Immature natural killer cell (primary cell): ENCODE data around the gene TLE4. TPM values are rescaled to one million over a fixed set of nuclear protein-coding genes. Genes with fewer than 3 reads are reported as not detected.
A peak's percentile ranks its signal among the peaks of the same experiment; 100 is the strongest.

Experiments used
- DNase-seq, 3 donors: peaks; one replicate each; pipeline ENCODE4 v3.0.0; 2022; ENCODE audit warnings: mixed read lengths in 1 of 3
- H3K27ac Mint-ChIP-seq, 6 donors: one replicate each; pipeline ENCODE4 v1.8.0; 2020; ENCODE audit warnings: mixed read lengths in 6 of 6, mild to moderate bottlenecking in 5 of 6, inconsistent platforms in 4 of 6, moderate library complexity in 3 of 6
- H3K27me3 Mint-ChIP-seq, 3 donors: one replicate each; pipeline ENCODE4 v1.8.0; 2020 to 2021; ENCODE audit warnings: low read depth in 3 of 3, mild to moderate bottlenecking in 3 of 3, mixed read lengths in 3 of 3, moderate library complexity in 3 of 3, inconsistent platforms in 1 of 3
- H3K36me3 Mint-ChIP-seq, 3 donors: one replicate each; pipeline ENCODE4 v1.8.0; 2020; ENCODE audit warnings: mixed read lengths in 3 of 3, inconsistent platforms in 2 of 3, mild to moderate bottlenecking in 2 of 3
- H3K4me1 Mint-ChIP-seq, 2 donors: one replicate each; pipeline ENCODE4 v1.8.0; 2020; ENCODE audit warnings: inconsistent platforms in 2 of 2, mild to moderate bottlenecking in 2 of 2, mixed read lengths in 2 of 2, moderate library complexity in 1 of 2
- H3K4me3 Mint-ChIP-seq, 5 donors: one replicate each; pipeline ENCODE4 v1.8.0; 2020; ENCODE audit warnings: mild to moderate bottlenecking in 5 of 5, mixed read lengths in 5 of 5, inconsistent platforms in 3 of 5, moderate library complexity in 3 of 5
- H3K9me3 Mint-ChIP-seq, 6 donors: one replicate each; pipeline ENCODE4 v1.8.0; 2020; ENCODE audit warnings: mild to moderate bottlenecking in 6 of 6, mixed read lengths in 6 of 6, inconsistent platforms in 4 of 6, moderate library complexity in 3 of 6
- polyA plus RNA-seq, 3 donors: library from polyadenylated mRNA; unstranded; fragments of 300-500 nt; fragmentation: Illumina TruSeq; gene quantifications; one replicate each; pipeline ENCODE4 v1.2.3, GENCODE V29; 2021

Gene TLE4
- polyA plus RNA-seq, 3 donors from 2014 or later: 38.0 to 41.4 (median 38.1) TPM

DNA sequence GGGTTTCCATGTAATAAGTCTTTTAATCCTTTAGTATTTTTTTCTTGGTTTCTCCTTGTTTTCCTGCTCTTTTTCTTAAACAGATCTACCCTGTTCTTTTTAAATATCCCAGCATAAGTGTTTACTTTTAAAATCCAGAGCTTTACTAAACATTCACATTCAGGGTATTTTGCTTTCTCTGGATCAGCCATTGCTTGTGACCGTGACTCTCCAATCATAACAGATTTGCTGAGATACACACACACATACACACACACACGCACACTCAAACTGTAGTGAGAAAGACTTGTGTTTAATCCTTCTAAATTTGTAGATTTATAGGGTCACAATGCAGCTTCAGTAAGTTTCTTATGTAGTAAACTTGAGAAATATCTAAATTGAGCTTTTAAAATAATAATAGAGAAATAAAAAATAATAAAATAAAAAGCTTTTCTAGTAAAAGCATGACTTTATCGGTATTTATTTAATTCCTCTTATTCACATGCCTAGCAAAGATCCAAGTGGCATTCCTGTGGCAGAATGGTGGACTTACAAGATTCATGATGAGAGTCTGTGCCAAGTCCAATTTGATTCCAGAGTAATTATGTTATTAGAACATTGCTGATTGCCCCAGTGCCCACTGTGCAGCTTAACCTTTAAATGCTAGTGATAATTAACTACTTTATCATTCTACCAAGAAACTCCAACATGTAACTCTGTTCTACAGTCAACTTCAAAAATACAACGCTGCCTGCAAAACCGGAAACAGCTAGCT is 129.0 kb downstream of the TLE4 start:
- peaks cover 55 to 81% of the 10 kb centered on the region in 2 donors for H3K4me1 Mint-ChIP-seq
- H3K27ac Mint-ChIP-seq: peak overlapping the region in 2 of 6 donors; percentile 36 to 49
- no peak for DNase-seq
- H3K36me3 Mint-ChIP-seq: peaks cover 11 to 23% (median 18%) of the 10 kb centered on the region in 3 donors
- peaks cover 0 to 4% (median 3%) of the 10 kb centered on the region in 3 donors for H3K27me3 Mint-ChIP-seq
- no peak overlapping the region for H3K4me3 Mint-ChIP-seq
- H3K9me3 Mint-ChIP-seq: peaks cover 0 to 2% (median 0%) of the 10 kb centered on the region in 6 donors

DNA sequence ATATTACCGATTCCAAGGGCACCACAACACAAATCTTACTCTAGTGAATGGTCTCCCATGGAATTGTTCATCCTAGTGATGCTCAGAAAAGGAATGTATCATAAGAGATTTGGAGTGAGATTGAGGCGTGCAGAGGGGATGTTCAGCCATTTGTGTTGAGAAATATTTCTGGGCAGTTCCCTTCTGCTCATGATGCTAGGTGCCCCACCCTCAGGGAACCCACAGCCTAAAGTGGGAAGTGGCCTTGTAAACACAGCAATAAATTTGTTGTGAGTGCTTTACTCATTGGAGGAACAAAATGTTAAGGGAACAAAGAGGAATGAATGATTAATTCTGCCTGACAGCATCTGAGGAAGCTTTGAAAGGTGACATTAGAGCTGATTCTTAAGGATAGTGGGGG is 129.9 kb downstream of the TLE4 start:
- Mint-ChIP-seq H3K27ac (peak overlapping the region in 1 of 6 donors; percentile 29), H3K27me3 (peaks cover 0 to 3% (median 3%) of the 10 kb centered on the region in 3 donors), H3K4me3 (peak overlapping the region in 1 of 5 donors; percentile 41), H3K9me3 (peaks cover 0 to 2% (median 0%) of the 10 kb centered on the region in 6 donors), H3K36me3 (peaks cover 14 to 32% (median 19%) of the 10 kb centered on the region in 3 donors), H3K4me1 (peaks cover 56 to 81% of the 10 kb centered on the region in 2 donors)
- no peak for DNase-seq

DNA sequence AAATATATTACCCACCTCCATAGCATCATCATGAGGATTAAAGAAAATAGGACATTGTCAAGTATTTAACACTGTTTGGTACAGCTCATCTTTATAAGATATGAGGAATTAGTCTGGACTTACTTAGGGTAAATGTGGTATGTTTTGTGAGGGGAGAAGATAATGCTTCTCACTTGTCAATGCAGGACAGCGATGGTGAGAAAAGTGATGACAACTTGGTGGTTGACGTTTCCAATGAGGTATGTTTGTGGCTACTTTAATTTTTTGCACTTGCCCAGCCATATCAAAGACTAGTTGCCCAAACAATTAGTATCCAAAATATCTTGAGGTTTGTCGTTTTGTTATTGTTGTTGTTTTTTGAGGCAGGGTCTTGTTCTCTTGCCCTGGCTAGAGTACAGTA is 133.9 kb downstream of the TLE4 start:
- peak overlapping the region in 5 of 6 donors; percentile 0 to 72 (median 7) for H3K27ac Mint-ChIP-seq
- no peaks in the 10 kb centered on the region for H3K9me3 Mint-ChIP-seq
- peaks cover 0 to 3% (median 0%) of the 10 kb centered on the region in 3 donors for H3K27me3 Mint-ChIP-seq
- peaks cover 49 to 79% of the 10 kb centered on the region in 2 donors for H3K4me1 Mint-ChIP-seq
- DNase-seq: peak in 2 of 3 donors; percentile 22 to 24
- peak overlapping the region in 2 of 5 donors; percentile 4 to 14 for H3K4me3 Mint-ChIP-seq
- H3K36me3 Mint-ChIP-seq: peaks cover 29 to 60% (median 30%) of the 10 kb centered on the region in 3 donors

DNA sequence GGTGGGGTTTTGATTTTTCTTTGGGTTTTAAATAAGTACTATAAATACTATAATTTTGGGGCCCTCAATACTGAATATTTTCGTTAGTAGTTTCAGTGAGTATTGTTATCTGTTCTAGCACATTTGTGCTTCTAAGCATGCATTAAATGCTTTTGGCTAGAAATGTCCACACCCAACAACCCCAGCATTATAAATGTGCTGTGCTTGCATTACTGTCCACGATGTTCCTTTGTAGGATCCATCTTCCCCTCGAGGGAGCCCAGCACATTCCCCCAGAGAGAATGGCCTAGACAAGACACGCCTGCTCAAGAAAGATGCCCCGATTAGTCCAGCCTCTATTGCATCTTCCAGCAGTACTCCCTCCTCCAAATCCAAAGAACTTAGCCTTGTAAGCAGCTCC is 134.7 kb downstream of the TLE4 start:
- Mint-ChIP-seq H3K27ac (peak overlapping the region in 2 of 6 donors; percentile 18 to 22), H3K36me3 (peaks cover 33 to 64% (median 34%) of the 10 kb centered on the region in 3 donors), H3K4me3 (peak overlapping the region in 3 of 5 donors; percentile 17 to 49 (median 38)), H3K4me1 (peaks cover 48 to 79% of the 10 kb centered on the region in 2 donors), H3K9me3 (no peaks in the 10 kb centered on the region), H3K27me3 (peaks cover 0 to 3% (median 0%) of the 10 kb centered on the region in 3 donors)
- no peak for DNase-seq

DNA sequence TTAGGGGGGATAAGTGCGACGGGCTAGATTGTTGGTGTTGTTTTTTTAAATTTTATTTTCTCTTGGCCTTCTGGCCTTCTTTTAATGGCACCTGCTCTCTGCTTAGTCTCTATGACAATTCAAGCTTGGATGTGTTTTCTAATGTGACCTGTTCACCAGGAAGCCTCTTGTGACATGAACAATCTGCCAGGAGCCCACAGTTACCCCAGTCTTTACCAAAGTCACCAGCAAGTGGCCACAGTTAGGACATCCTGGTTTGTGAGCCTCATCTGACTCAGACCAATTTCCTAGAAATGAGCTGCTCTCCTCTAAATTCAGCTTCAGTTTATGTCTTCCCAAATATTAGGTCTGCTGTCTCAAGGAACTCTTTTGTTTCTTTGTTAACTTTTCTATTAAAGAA is 135.8 kb downstream of the TLE4 start:
- DNase-seq: no peak
- Mint-ChIP-seq H3K36me3 (peaks cover 28 to 64% (median 34%) of the 10 kb centered on the region in 3 donors), H3K27me3 (no peaks in the 10 kb centered on the region), H3K4me3 (no peak overlapping the region), H3K27ac (peak overlapping the region in 2 of 6 donors; percentile 29 to 31), H3K9me3 (no peaks in the 10 kb centered on the region), H3K4me1 (peaks cover 48 to 77% of the 10 kb centered on the region in 2 donors)

DNA sequence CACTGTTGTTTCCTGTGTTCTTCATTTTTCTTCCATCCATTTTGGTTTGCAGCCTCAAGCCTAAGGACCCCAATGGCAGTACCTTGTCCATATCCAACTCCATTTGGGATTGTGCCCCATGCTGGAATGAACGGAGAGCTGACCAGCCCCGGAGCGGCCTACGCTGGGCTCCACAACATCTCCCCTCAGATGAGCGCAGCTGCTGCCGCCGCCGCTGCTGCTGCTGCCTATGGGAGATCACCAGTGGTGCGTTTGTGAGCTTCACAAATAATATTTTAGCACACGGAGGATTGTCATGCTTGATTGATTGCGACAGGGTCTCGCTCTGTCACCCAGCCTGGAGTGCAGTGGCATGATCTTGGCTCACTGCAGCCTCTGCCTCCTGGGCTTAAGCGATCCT is 136.8 kb downstream of the TLE4 start:
- peaks cover 32 to 69% (median 38%) of the 10 kb centered on the region in 3 donors for H3K36me3 Mint-ChIP-seq

DNA sequence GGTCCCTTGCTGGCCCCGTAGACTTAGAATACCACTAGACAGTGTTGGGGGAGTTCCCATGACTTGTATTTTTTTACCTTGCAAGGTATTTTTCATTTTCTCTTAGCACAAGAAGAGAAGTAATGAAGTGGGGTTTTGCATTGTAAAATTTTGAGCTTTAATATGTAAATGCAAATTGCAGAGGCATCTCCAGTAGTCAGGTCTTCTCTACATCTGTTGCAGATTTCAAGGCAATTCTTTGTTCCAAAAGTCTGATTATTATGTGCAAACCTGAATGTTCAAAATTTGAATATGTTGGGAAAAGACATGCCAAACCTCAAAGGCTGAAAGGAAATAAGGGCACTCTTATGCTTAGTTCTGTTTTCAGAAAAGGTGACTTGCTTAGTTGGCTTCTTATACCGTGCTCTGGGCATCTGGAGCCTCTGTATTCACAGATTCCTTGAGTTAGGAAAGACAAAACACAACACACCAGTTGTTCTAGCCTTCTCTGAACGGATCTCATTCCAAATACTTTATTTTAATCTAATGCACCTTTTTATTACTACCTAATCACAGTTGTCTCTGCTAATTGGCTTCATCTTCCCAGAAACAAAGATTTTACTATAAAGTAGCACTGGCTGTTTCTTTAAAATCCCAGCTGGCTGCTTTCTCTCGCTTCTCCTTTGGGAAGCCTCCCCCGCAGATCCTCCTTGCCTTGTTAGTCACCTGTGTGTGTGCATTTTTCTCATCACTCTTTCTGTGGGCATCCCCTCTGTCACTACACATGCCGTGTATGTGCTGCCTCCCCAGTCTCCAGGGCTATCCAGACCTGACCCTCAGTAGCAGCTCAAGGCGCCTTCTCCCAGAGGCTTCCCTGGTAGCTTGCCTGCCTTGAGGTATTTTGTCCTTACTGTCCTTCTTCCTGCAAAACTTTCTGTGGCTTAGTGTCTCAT is 138.2 kb downstream of the TLE4 start:
- DNase-seq: no peak
- H3K27ac Mint-ChIP-seq: peak overlapping the region in 1 of 6 donors; percentile 50
- peaks cover 46 to 54% of the 10 kb centered on the region in 2 donors for H3K4me1 Mint-ChIP-seq
- no peak overlapping the region for H3K4me3 Mint-ChIP-seq
- peaks cover 0 to 1% (median 0%) of the 10 kb centered on the region in 3 donors for H3K27me3 Mint-ChIP-seq
- H3K9me3 Mint-ChIP-seq: no peaks in the 10 kb centered on the region
- peaks cover 39 to 70% (median 41%) of the 10 kb centered on the region in 3 donors for H3K36me3 Mint-ChIP-seq

More for the DNA sequence above, 136.8 kb downstream of the TLE4 start:
- H3K4me3 Mint-ChIP-seq: no peak overlapping the region
- DNase-seq: no peak
- H3K27ac Mint-ChIP-seq: no peak overlapping the region
- no peaks in the 10 kb centered on the region for H3K27me3 Mint-ChIP-seq
- H3K4me1 Mint-ChIP-seq: peaks cover 48 to 68% of the 10 kb centered on the region in 2 donors
- H3K9me3 Mint-ChIP-seq: no peaks in the 10 kb centered on the region

DNA sequence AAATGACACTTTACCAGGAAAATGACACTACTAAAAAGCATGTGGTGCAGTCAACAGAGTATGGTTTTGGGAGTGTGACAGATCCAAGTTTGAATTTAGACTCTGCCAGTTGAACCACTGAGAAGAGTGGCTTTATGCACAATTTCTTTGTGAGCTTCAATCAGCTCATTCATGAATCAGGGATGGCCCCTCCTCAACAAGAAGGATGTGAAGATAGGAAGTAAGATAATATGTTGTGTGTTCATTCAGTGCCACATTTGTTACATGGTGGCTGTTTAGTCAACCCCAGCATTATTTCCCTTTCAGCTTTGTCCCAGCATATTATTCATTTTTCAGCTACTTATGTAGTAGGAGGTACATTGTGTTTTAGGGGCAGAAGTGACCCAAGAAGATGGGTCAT is 140.1 kb downstream of the TLE4 start:
- H3K27me3 Mint-ChIP-seq: peaks cover 0 to 1% (median 0%) of the 10 kb centered on the region in 3 donors
- peaks cover 28 to 51% (median 29%) of the 10 kb centered on the region in 3 donors for H3K36me3 Mint-ChIP-seq
- peaks cover 27 to 36% of the 10 kb centered on the region in 2 donors for H3K4me1 Mint-ChIP-seq
- no peak overlapping the region for H3K27ac Mint-ChIP-seq
- no peak for DNase-seq
- no peaks in the 10 kb centered on the region for H3K9me3 Mint-ChIP-seq
- no peak overlapping the region for H3K4me3 Mint-ChIP-seq

DNA sequence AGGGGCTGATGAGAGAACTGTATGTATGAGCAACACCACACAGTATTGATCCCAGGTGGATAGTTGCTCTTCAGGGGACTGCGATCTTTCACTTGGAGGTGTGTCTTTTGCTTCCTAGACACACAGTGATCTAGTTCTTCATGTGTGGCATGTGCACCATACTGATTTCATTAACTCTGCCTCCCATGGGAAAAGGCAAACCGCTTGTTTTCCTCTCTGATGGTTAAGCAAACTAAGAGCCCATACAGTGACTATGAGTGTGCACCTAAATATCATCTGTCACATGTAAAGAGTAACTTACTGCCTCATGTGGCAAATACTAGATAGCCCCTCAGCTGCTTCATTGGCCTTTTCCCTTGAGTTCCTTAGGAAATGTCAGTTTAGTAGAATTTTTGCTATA is 147.3 kb downstream of the TLE4 start:
- H3K9me3 Mint-ChIP-seq: no peaks in the 10 kb centered on the region
- no peak overlapping the region for H3K4me3 Mint-ChIP-seq
- no peak overlapping the region for H3K27ac Mint-ChIP-seq
- peaks cover 0 to 2% of the 10 kb centered on the region in 2 donors for H3K4me1 Mint-ChIP-seq
- DNase-seq: no peak
- peaks cover 37 to 51% (median 45%) of the 10 kb centered on the region in 3 donors for H3K36me3 Mint-ChIP-seq
- peaks cover 0 to 5% (median 0%) of the 10 kb centered on the region in 3 donors for H3K27me3 Mint-ChIP-seq

DNA sequence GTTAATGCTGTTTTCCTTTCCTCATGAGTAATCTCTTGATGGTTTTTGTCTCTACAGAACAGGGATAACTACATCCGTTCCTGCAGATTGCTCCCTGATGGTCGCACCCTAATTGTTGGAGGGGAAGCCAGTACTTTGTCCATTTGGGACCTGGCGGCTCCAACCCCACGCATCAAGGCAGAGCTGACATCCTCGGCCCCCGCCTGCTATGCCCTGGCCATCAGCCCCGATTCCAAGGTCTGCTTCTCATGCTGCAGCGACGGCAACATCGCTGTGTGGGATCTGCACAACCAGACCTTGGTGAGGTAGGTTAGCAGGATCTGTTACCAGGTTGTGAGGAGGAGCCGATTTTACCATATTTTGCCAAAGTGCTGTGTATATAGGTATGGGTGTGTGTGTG is 148.2 kb downstream of the TLE4 start:
- Mint-ChIP-seq H3K4me1 (no peaks in the 10 kb centered on the region), H3K27me3 (peaks cover 0 to 3% (median 0%) of the 10 kb centered on the region in 3 donors), H3K36me3 (peaks cover 33 to 48% (median 44%) of the 10 kb centered on the region in 3 donors), H3K9me3 (no peaks in the 10 kb centered on the region), H3K4me3 (no peak overlapping the region), H3K27ac (no peak overlapping the region)
- DNase-seq: no peak

DNA sequence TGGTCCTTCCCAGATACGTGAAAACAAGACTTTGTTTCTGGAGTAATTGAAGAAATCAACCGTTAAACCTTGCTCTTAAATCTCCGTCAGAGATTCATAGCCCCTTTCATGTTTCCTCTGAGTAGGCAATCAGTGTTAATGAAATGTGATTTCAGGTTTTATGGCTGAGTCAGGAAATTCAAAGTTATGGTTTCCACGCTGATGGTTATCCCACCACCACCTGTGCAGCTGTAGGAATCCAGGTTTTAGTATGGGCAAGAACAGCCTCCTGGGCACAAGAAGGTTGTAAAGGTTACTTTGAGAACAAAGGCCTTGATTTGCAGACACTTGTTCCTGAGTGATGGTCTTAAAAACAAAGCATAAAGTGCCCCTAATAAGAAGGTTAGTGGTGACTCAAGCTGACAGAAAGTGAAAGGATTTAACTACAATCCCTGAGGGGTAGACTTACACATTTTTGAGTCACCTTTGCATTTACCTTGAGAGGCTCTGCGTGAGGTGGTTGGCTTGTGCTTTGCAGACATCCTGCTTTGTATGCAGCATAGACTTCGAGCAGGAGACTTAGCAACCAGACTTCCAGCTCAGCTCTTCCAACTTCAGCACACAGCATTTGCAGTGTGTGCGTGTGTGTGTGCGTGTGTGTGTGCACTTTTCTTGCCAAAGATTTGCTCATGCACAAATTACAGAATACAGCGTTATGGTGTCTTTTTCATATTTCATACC is 159.6 kb downstream of the TLE4 start:
- Mint-ChIP-seq H3K36me3 (peaks cover 8 to 25% (median 13%) of the 10 kb centered on the region in 3 donors), H3K27me3 (peaks cover 4% of the 10 kb centered on the region in 3 donors), H3K4me1 (peaks cover 0 to 6% of the 10 kb centered on the region in 2 donors), H3K9me3 (peaks cover 0 to 2% (median 0%) of the 10 kb centered on the region in 6 donors), H3K27ac (no peak overlapping the region), H3K4me3 (no peak overlapping the region)
- no peak for DNase-seq

DNA sequence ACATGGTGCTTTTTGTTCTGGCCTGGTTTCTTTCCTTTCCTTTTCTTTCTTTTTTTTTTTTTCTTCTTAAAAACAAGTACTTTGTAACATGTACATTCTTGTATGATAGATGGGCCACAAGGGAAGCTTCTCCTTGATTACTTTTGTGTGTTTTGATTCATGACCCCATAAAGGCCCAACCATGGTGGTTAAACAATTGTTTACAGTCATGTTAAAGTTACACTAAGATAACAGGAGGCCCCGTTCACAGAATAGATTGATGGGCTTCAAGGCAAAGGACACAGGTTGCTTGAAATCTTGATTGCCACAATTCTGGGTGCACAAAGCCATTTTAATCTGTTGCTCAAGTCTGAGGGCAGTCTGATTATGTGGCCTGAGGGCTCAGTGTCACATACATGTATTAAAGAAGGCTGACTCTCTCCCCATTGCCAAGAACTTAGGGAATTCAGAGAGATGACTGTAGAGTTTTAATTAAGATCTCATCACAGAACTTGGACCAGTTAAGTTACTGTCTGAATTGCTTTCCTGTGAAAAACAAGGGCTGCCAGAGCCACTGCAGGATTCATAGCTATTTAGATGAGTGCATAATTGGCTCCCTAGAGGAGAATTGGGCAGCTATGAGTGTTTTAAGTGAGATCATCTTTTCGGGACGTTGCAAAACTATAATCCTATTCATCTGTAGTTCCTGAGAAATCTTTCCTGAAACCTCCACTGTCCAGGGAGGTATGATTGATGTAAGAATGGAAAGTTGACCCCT is 163.4 kb downstream of the TLE4 start:
- Mint-ChIP-seq H3K36me3 (peaks cover 0 to 6% (median 2%) of the 10 kb centered on the region in 3 donors), H3K27me3 (peaks cover 2 to 6% (median 4%) of the 10 kb centered on the region in 3 donors), H3K4me1 (peaks cover 0 to 6% of the 10 kb centered on the region in 2 donors), H3K4me3 (no peak overlapping the region), H3K27ac (no peak overlapping the region), H3K9me3 (peaks cover 0 to 2% (median 0%) of the 10 kb centered on the region in 6 donors)
- no peak for DNase-seq
